GM10847 (cell line): Measurements from ENCODE around the gene PARP9.

Source experiments
- POLR2A ChIP-seq: IDR thresholded peaks from 2 replicates; pipeline ENCODE4 v1.6.1; 2011; ENCODE audit not compliant: insufficient read length; ENCODE audit errors: extremely low read depth

Gene PARP9

GRCh38 chr3:122514123-122515019 is 49.7 kb downstream of the PARP9 start, which contains the start of gene KPNA1:
KPNA1 (minus strand) TSS chr3:122514939; CDS start chr3:122496565, 18,374 bp downstream.
- peak; percentile 91 for TF ChIP-seq POLR2A

- TF ChIP-seq POLR2A = no peak
Measured at GRCh38 chr3:122513386-122514122, 50.5 kb downstream of the PARP9 start.

- TF ChIP-seq POLR2A = no peak
Measured at GRCh38 chr3:122512284-122512683, 51.8 kb downstream of the PARP9 start.

- no peak for TF ChIP-seq POLR2A
Measured at GRCh38 chr3:122510878-122511535, 53.1 kb downstream of the PARP9 start.

- TF ChIP-seq POLR2A = no peak
Measured at GRCh38 chr3:122508135-122508914, 55.8 kb downstream of the PARP9 start.

GRCh38 chr3:122506450-122506849 is 57.6 kb downstream of the PARP9 start:
- no peak for TF ChIP-seq POLR2A

GRCh38 chr3:122505676-122506075 is 58.4 kb downstream of the PARP9 start:
- TF ChIP-seq POLR2A = no peak

GRCh38 chr3:122502941-122503340 is 61.2 kb downstream of the PARP9 start:
- TF ChIP-seq POLR2A = no peak

- no peak for TF ChIP-seq POLR2A
Measured at GRCh38 chr3:122502139-122502538, 62.0 kb downstream of the PARP9 start.

GRCh38 chr3:122498152-122498551 is 65.9 kb downstream of the PARP9 start:
- TF ChIP-seq POLR2A = no peak

- TF ChIP-seq POLR2A = no peak
Measured at GRCh38 chr3:122497425-122497824, 66.7 kb downstream of the PARP9 start.

- no peak for TF ChIP-seq POLR2A
Measured at GRCh38 chr3:122496508-122496907, 67.6 kb downstream of the PARP9 start.

GRCh38 chr3:122493296-122493695 is 70.8 kb downstream of the PARP9 start:
- TF ChIP-seq POLR2A = no peak

GRCh38 chr3:122488262-122488973 is 75.7 kb downstream of the PARP9 start:
- TF ChIP-seq POLR2A = no peak
